COR-L47 (cell line): Measurements from ENCODE around the gene CRY2.

Experiments
- DNase-seq: peaks from one replicate; lab custom pipeline; 2025; lab: John Stamatoyannopoulos, UW

The CRY2 gene

GRCh38 chr11:45879803-45880686 is 32.8 kb downstream of the CRY2 start:
- no peak for DNase-seq

DNA sequence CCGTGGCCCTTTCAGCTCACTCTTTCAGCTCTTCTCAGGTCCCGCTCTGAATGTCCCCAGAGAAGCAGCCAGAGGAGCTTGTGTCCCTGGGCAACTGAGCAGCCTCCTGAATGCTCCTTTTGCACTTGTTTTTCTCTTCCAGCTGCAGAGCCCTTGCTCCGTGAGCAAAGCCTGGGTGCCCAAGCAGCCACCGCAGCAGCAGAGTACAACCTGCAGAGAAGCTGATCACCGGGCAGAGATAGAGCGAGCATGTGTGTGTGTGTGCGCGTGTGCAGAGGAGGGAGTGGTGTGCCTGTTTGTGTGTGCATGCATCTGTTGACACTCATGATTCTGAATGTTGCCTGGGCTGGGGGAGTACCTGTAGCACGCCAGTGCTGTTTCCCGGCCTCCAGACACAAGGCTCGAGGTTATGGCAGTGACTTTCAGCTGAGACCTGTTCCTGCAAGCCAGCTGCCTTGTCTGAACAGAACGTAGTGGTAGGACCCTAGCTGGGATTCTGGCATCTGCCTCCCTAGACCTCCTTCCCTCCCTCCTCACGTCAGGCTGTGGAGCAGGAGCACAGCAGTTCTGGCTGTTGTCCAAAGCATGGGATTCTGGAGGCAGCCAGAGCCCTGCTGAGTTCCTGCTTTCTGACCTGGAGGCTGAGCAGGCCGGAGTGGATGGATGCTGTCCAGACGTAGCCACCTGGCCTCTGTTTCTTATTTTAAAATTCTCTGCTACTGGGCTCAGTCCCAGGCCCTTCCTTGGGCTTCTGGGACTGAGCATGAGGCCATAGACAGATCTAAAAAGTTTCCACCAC is 33.7 kb downstream of the CRY2 start:
- DNase-seq = peak; percentile 67

DNA sequence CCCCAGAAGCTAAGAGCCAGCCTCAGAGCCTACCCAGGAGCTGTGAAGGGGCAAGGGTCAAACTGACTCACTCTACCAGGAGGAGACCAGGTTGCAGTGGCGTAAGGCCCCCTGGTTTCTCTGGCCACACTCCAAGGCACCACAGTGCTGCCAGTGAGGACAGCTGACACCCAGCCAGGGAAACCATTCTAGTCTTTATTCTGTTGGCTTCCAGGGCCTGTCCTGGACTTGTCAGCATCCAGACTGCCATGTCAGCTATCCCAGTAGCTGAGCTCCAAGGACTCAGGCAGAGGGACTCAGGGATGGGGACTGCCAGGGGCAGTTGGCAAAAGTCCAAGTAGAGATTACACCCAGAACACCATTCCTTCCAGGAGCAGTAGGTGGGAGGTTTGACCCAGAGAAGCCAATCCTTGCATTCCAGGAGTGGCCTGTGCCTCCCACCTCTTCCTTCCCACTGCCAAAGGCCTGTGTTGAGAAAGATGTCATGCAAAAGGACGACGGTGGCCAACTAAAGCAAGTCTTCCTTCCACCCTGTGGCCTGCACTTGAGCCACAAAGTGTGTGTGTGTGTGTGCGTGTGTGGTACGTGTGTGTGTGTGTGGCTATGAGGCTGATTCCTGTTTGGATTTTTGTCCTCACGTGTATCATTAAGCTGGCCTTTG is 34.6 kb downstream of the CRY2 start:
- DNase-seq = peak; percentile 29

- DNase-seq = no peak
These were observed 37.4 kb downstream of the CRY2 start for GRCh38 chr11:45884596-45885185.

DNA sequence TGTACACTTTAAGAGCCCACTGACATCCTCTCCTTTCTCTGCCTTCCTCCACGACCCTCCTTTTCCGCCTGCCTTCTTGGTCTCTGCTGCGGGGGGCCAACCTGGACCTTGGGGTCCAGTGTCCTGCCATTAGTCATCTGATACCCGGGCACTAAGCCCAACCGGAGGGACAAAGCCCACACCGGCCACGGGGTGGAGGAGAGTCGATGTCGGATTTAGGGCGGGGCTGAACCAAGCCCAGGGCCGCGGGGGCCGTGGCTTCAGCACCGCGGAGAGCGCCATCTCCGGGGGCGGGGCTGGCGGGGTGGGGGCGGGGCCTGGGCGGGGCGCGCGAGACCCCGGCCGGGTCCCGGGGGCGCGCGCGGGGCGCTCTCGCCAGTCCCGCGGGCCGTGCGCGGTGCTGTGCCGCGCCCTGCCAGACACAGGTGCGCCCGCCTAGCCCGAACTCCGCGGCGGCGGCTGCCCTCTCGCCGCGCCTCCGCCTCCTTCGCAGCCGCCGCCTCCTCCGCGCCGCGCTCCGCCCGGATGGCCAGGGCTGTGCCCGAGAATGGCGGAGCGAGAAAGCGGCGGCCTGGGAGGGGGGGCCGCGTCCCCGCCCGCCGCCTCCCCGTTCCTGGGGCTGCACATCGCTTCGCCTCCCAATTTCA is 38.1 kb downstream of the CRY2 start, which contains the start of gene MAPK8IP1:
MAPK8IP1 (plus strand) TSS at position 378 of the 647 bp plus-strand sequence; CDS start at position 548, 170 bp downstream.
- peak; percentile 67 for DNase-seq

GRCh38 chr11:45885921-45886721 is 38.8 kb downstream of the CRY2 start:
- DNase-seq = peak; percentile 22

GRCh38 chr11:45886816-45887520 is 39.7 kb downstream of the CRY2 start:
- no peak for DNase-seq

- no peak for DNase-seq
These were observed 40.3 kb downstream of the CRY2 start for GRCh38 chr11:45887587-45887986.

- no peak for DNase-seq
These were observed 42.3 kb downstream of the CRY2 start for GRCh38 chr11:45889555-45889954.

- no peak for DNase-seq
These were observed 42.7 kb downstream of the CRY2 start for GRCh38 chr11:45889966-45890365.

DNA sequence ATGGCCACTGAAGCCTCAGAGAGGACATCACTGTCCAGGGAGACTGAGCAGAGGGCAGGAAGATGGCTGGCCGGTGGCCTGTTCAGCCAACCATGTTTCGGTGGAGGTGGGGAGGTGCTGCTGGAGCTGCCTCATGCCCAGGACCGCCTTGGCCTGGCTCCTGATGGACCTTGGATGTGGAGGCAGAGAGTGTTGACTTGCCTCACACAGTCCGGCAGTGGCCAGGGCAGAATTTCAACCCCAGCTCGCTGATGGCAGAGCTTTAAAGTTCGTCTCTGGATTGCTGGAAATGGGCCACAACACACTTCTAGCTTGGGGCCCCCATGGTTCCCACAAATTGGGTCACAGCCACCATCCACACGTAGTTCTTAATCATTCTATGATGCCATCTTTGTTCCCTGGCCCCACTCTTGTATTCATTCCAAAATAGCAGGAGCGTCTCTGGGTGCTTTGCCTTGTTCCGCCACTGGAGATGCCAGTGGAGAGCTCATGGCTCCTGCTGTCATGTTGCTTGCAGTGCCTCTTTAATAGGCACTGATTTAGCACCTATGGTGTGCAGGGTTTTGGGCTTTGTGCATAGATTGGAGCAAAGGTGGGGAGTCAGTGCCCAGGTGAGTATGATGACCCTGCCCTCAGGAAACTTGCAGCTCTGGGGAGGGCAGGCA is 43.7 kb downstream of the CRY2 start:
- DNase-seq = no peak

- DNase-seq = no peak
These were observed 45.6 kb downstream of the CRY2 start for GRCh38 chr11:45892856-45893255.

GRCh38 chr11:45894555-45895247 is 47.4 kb downstream of the CRY2 start:
- DNase-seq = no peak

DNA sequence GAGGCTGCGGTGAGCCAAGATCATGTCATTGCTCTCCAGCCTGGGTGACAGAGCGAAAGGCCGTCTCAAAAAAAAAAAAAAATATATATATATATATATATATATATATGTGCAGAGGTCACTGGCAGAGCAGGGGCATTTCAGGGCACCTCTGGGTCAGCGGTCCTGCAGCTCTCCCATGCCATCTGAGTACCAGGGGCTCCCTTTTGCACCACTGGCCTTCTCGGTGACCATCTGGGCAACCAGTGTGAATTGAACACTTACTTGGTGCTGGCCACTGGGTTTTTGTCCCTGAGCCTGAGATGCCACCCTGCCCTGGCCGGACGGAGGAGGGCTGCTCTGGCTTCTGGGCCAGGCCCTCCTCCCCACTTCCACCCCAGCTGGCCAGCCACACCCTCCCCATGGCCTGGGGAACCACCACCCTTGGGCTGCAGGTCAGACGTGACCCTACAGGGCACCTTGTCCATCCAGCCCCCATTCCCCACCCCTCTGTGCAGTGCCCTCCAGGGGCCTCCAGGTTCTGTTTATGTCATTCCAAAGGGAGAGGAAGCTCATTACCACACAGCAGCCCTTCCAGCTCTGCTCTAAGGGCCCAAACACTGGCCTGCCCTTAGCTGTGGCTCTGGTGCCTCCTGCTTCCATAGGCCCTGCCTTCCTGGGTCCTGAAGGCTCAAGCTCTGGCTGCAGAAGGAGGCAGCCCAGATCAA is 48.4 kb downstream of the CRY2 start:
- no peak for DNase-seq

DNA sequence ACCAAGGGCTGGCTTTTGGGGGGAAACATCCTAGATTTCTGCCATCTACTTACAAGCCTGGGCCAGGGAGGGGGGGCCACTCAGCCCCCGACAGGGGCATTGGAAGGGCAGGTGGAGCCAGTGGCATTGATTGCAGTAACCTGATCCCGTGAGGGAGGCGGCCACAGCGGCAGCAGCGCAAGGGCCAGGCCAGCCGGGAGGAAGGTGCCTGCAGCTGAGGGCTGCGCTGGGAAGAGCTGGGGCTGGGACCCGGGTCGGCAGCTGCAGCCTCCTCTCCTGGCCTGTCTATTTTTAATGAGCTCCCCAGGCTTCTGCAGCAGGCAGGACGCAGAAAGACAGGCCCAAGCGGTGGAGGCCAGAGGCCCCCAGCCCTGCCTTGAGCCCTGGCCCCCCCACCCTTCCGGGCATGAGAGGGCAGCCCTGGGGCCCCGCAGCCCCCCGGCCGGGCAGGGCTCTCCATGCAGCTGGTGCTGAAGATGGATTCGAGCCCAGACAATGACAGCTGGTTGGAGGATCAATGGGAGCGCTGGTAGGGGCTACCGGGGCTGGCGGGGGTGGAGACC is 49.2 kb downstream of the CRY2 start:
- DNase-seq = peak; percentile 80

DNA sequence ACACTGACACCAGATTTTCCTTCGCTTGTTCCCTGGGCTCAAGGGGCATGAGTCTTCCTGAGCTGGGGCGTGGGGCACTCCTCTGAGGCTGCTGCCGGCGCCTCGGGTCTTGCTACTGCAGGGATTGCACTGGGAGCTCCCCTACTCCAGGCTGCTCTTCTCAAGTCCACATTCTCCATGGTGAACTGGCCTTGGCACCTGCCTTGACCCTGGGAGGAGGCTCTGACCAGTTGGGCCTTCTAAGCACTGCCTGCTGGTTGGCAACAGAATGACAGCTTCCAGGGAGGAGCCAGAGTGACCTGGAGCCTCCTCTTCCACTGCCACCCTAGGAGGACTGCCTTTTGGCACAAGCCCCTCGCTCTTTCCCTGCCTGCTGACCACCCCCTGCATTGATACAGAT is 50.3 kb downstream of the CRY2 start:
- no peak for DNase-seq

GRCh38 chr11:45899086-45899447 is 51.8 kb downstream of the CRY2 start:
- no peak for DNase-seq
